ENCODE measurements around the gene FXYD1. TPM values are rescaled to one million over a fixed set of nuclear protein-coding genes. Genes with fewer than 3 reads are reported as not detected.

Gene FXYD1
- total and polyA plus RNA-seq, 10 donors = 0.83 to 18.1 (median 10.8) TPM; not detected in 1

DNA sequence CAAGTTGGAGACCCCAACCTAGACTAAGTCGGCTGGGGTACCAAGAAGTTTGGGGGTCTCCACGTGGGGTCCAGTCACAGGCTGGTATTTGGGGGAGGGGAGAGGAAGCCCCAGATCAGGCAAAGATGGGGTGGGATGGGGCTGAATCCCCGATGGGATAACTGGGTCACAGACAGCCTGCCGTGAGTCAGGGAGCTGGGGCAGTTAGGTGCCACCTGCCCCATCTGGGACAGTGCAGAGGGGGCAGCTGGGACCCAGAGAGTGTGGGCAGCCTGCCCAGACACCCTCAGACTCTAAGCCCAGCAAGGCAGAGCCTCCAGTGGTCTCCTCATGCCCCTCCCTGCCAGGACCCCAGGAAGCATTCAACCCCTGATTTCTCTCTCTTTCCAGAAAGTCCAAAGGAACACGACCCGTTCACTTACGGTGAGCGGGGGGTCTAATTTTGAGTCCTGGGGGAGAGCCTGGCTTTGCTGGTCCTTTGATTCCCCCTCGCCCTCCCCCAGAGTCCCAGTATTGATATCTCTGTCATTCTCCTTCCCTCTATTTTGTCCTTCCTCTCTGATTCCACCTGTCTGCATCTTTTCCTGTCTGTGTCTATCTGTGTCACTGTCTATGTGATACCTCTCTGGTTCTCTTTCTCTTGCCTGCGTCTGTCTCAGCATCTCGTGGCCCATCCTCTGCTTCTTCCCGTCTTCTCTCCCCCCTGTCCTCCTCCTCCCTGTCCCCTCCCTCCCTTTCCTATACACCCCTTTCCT is 1.8 kb downstream of the FXYD1 start:
- no peaks in the 10 kb centered on the region for H3K36me3 ChIP-seq
- 56 to 72% (median 69%) methylated on average over 12 of the region's 12 CpGs for WGBS, 5 donors
- no peaks in the 10 kb centered on the region for H3K9me3 ChIP-seq
- peaks cover 0 to 64% (median 18%) of the 10 kb centered on the region in 7 donors for H3K27me3 ChIP-seq (replicated peaks in 1 of 7)
- H3K27ac ChIP-seq = peak overlapping the region in 7 of 8 donors; percentile 66 to 79 (median 72)
- intact Hi-C loops (cut with DNase I; ENCODE audit: low total_unique reads) = no loop called here
- TF ChIP-seq POLR2AphosphoS5 (IDR thresholded peaks at IDR 0.05) = no peak
- no peak for TF ChIP-seq POLR2A (IDR thresholded peaks at IDR 0.05)
- no peak for TF ChIP-seq CTCF (IDR thresholded peaks at IDR 0.05 in 8 of 11, conservative IDR thresholded peaks at IDR 0.05 in 3 of 11)
- H3K4me1 ChIP-seq = peaks cover 19 to 93% (median 53%) of the 10 kb centered on the region in 6 donors
- peak overlapping the region in 3 of 8 donors; percentile 14 to 65 (median 23) for H3K4me3 ChIP-seq
- no peak for DNase-seq

GRCh38 chr19:35140962-35141836 is 2.6 kb downstream of the FXYD1 start:
- intact Hi-C loops (cut with DNase I; ENCODE audit: low total_unique reads) = no loop called here
- H3K9me3 ChIP-seq = no peaks in the 10 kb centered on the region
- DNase-seq = peak; percentile 97
- H3K27me3 ChIP-seq (replicated peaks in 1 of 7) = peaks cover 0 to 64% (median 18%) of the 10 kb centered on the region in 7 donors
- 1 to 3% (median 1%) methylated on average over 27 to 48 of the region's 48 CpGs for WGBS, 5 donors
- TF ChIP-seq CTCF (IDR thresholded peaks at IDR 0.05 in 8 of 11, conservative IDR thresholded peaks at IDR 0.05 in 3 of 11) (peak; percentile 16 to 72 (median 43)), POLR2AphosphoS5 (IDR thresholded peaks at IDR 0.05) (peak; percentile 58 to 73 (median 63)), POLR2A (IDR thresholded peaks at IDR 0.05) (no peak)
- no peaks in the 10 kb centered on the region for H3K36me3 ChIP-seq
- peak overlapping the region in 7 of 8 donors; percentile 3 to 65 (median 25) for H3K4me3 ChIP-seq
- peaks cover 14 to 85% (median 48%) of the 10 kb centered on the region in 6 donors for H3K4me1 ChIP-seq
- H3K27ac ChIP-seq = peak overlapping the region in 4 of 8 donors; percentile 66 to 79 (median 74)

- Histone ChIP-seq H3K27me3 (replicated peaks in 1 of 7) (peaks cover 0 to 64% (median 18%) of the 10 kb centered on the region in 7 donors), H3K4me3 (peak overlapping the region in 6 of 8 donors; percentile 3 to 65 (median 26)), H3K9me3 (no peaks in the 10 kb centered on the region), H3K36me3 (no peaks in the 10 kb centered on the region), H3K4me1 (peaks cover 13 to 77% (median 46%) of the 10 kb centered on the region in 6 donors), H3K27ac (peak overlapping the region in 4 of 8 donors; percentile 3 to 65 (median 55))
- intact Hi-C loops (cut with DNase I; ENCODE audit: low total_unique reads) = no loop called here
- TF ChIP-seq CTCF (IDR thresholded peaks at IDR 0.05 in 8 of 11, conservative IDR thresholded peaks at IDR 0.05 in 3 of 11) (no peak), POLR2A (IDR thresholded peaks at IDR 0.05) (no peak)
- WGBS, 5 donors = 16 to 24% (median 17%) methylated on average over 21 of the region's 21 CpGs
- DNase-seq = no peak
Observed at GRCh38 chr19:35141837-35142605, 3.4 kb downstream of the FXYD1 start.

Data from spleen (tissue), 11 donors.